GM19099 (cell line): ENCODE data around the gene PLIN1.

Experiments
- POLR2A ChIP-seq: IDR thresholded peaks from 3 replicates; pipeline ENCODE4 v1.6.1; 2011; ENCODE audit warnings: low read depth; ENCODE audit not compliant: insufficient read length; ENCODE audit errors: extremely low read depth

PLIN1 gene

GRCh38 chr15:89675606-89676005 is 3.6 kb downstream of the PLIN1 start:
- TF ChIP-seq POLR2A: no peak

GRCh38 chr15:89674526-89674925 is 4.6 kb downstream of the PLIN1 start:
- no peak for TF ChIP-seq POLR2A

- no peak for TF ChIP-seq POLR2A
Observed at GRCh38 chr15:89673165-89673512, 6.0 kb downstream of the PLIN1 start.

GRCh38 chr15:89672221-89673164 is 6.7 kb downstream of the PLIN1 start:
- no peak for TF ChIP-seq POLR2A

- TF ChIP-seq POLR2A: no peak
Observed at GRCh38 chr15:89671687-89672086, 7.5 kb downstream of the PLIN1 start.

GRCh38 chr15:89670971-89671560 is 8.1 kb downstream of the PLIN1 start:
- TF ChIP-seq POLR2A: no peak

GRCh38 chr15:89669941-89670340 is 9.2 kb downstream of the PLIN1 start:
- TF ChIP-seq POLR2A: no peak

GRCh38 chr15:89669309-89669865 is 9.8 kb downstream of the PLIN1 start:
- TF ChIP-seq POLR2A: no peak

GRCh38 chr15:89668171-89668570 is 11.0 kb downstream of the PLIN1 start:
- TF ChIP-seq POLR2A: no peak

- no peak for TF ChIP-seq POLR2A
Observed at GRCh38 chr15:89667706-89667960, 11.5 kb downstream of the PLIN1 start.

GRCh38 chr15:89666858-89667705 is 12.1 kb downstream of the PLIN1 start:
- no peak for TF ChIP-seq POLR2A

GRCh38 chr15:89666184-89666857 is 12.8 kb downstream of the PLIN1 start:
- TF ChIP-seq POLR2A: no peak

- no peak for TF ChIP-seq POLR2A
Observed at GRCh38 chr15:89665449-89666181, 13.6 kb downstream of the PLIN1 start.
